ENCODE results near the gene REV1.

GRCh38 chr2:99397266-99397920, 92.4 kb downstream of the REV1 start:
- TF ChIP-seq CTCF (IDR thresholded peaks at IDR 0.05) (no peak), POLR2AphosphoS5 (IDR thresholded peaks at IDR 0.05) (no peak)

Data from sigmoid colon (tissue), 4 donors.